Measurements from ENCODE around the gene YAE1.

DNA sequence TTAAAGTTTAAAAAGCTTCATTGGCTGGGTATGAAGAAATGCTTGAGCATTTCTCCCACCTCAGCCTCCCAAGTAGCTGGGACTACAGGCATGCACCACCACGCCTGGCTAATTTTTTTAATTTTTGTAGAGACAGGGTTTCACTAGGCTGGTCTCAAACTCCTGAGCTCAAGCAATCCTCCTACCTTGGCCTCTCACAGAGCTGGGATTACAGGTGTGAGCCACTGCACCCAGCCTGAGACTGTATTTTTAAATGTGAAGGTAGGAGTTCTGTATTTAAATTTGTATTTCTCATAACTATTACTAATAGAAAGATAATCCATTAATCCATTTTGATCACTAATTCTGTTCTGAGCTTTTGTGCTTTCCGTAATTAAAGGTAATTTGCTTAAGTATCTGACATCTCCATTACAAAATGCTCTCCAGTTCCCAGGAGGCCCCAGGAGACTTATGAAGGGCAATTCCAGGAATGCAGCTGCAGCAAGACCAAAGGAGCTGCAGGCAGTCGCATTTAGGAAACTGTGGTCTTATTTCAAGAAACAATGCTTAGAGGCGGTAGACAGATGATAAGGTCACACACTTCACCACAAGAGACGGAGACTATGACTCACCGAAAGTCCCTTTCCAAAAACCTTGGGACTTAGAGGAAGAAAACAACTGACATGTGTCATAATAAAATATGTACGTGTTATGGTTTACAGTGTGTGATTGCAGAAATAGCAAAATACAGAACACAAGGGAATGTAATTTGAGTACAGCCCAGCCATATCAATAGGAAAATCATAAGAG lies 23.3 kb downstream of the YAE1 start:
- TF ChIP-seq CTCF (IDR thresholded peaks at IDR 0.05) (no peak), POLR2A (IDR thresholded peaks at IDR 0.05) (no peak)
